Measurements from ENCODE around the gene LMF2. TPM values are rescaled to one million over a fixed set of nuclear protein-coding genes. Genes with fewer than 3 reads are reported as not detected.

Gene LMF2
- total RNA-seq, 2 experiments from 2014 or later, result 49.2 to 50.7 TPM

DNA sequence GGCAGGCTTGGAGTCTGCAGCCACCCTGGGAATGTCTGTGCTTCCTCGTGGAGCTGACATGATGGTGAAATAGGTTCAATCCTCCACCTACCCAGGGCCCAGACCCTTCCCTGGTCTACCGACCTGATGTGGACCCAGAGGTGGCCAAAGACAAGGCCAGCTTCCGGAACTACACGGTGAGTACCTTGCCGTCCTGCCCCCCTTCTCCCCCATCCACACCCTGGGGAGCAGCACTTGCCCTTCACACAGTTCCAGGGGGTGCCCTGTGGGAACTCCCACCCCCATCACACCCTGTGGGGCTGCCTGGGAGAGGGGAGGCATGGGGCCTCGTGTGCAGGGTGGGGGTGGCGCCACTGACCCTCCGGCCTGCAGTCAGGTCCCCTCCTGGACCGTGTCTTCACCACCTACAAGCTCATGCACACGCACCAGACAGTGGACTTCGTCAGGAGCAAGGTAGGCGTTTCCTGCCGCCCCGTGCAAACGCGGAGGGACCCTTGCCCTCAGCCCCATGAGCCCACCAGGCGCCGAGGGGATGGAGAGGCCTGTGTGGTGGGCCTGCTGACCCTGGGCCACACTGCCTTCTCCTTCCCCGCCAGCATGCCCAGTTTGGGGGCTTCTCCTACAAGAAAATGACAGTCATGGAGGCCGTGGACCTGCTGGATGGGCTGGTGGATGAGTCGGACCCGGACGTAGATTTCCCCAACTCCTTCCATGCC is 20.1 kb downstream of the LMF2 start:
- Histone ChIP-seq H2AFZ (ENCODE audit: low read length) (no peak overlapping the region), H3K4me3 (ENCODE audit: low read depth, low read length, poor library complexity, severe bottlenecking) (no peak overlapping the region), H3K9me2 (ENCODE audit: insufficient read depth, low read length) (no peaks in the 10 kb centered on the region), H3K4me2 (ENCODE audit: low read length) (no peak overlapping the region; the same call in 1 of the 2 replicates), H4K20me1 (ENCODE audit: insufficient read depth, low read length) (no peaks in the 10 kb centered on the region), H3K27ac (ENCODE audit: low read depth, low read length, poor library complexity, severe bottlenecking) (no peak overlapping the region), H3K4me1 (ENCODE audit: insufficient read depth, low read length, poor library complexity, severe bottlenecking) (peaks cover 18% of the 10 kb centered on the region), H3K36me3 (ENCODE audit: insufficient read depth, low read length) (no peaks in the 10 kb centered on the region), H3K9me3 (ENCODE audit: low read length) (no peaks in the 10 kb centered on the region), H3K79me2 (ENCODE audit: insufficient read depth, low read depth, low read length) (no peaks in the 10 kb centered on the region)
- no peak for DNase-seq (ENCODE audit: low spot score)
- ChIA-PET POLR2A (no interaction called here), CTCF (ENCODE audit: unreplicated experiment) (no interaction called here)
- intact Hi-C loops (cut with micrococcal nuclease; ENCODE audit: unreplicated experiment), result no loop called here
- no TSS peak for BruUV-seq (replicated peaks)
- TF ChIP-seq, protein P1, sequence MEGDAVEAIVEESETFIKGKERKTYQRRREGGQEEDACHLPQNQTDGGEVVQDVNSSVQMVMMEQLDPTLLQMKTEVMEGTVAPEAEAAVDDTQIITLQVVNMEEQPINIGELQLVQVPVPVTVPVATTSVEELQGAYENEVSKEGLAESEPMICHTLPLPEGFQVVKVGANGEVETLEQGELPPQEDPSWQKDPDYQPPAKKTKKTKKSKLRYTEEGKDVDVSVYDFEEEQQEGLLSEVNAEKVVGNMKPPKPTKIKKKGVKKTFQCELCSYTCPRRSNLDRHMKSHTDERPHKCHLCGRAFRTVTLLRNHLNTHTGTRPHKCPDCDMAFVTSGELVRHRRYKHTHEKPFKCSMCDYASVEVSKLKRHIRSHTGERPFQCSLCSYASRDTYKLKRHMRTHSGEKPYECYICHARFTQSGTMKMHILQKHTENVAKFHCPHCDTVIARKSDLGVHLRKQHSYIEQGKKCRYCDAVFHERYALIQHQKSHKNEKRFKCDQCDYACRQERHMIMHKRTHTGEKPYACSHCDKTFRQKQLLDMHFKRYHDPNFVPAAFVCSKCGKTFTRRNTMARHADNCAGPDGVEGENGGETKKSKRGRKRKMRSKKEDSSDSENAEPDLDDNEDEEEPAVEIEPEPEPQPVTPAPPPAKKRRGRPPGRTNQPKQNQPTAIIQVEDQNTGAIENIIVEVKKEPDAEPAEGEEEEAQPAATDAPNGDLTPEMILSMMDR (conservative IDR thresholded peaks at IDR 0.05; ENCODE audit: low read length), result no peak
- TF ChIP-seq EZH2phosphoT487 (IDR thresholded peaks at IDR 0.05; ENCODE audit: borderline replicate concordance, low read depth, low read length), result no peak

DNA sequence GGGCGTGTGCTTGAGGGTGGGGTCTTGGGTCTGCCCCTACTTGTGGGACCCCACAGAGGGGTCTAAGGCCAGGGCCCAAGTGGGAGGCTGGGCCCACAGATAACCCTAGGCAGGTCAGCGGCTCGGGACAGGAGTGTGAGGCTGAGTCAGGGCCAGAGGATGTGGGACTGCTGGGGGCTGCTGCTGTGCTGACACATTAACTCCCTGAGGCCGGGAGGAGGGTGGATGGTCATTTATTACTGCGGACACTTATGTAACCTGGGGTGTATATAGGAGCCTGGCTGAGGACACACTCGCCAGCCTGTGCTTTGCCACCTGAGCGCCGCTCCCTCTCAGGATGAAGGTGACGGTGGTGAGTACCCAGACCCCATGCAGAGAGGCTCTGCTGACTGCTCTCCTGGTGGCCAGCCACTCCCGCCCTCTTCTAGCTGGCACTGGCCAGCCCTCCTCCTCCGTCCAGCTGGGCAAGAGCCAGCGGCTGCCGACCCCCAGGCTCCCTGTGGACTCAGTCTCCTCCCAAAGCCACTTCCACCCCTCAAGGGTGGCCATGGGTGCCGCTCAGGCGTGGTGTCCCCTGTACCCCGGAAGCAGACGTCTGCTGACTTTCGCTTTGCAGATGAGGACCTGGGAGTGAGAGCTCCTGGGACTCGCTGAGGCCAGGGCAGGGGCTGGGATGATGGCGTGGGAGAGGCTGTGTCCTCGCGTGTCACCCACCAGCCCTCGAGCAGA is 20.8 kb downstream of the LMF2 start, which contains the start of gene MIOX:
Gene MIOX, plus strand, starts transcription at position 299 of the 729 bp plus-strand sequence. Its CDS starts 39 bp downstream, at position 338.
- no peaks in the 10 kb centered on the region for H4K20me1 ChIP-seq (ENCODE audit: insufficient read depth, low read length)
- TF ChIP-seq, protein P1 (conservative IDR thresholded peaks at IDR 0.05; ENCODE audit: low read length), result no peak
- no peak for TF ChIP-seq EZH2phosphoT487 (IDR thresholded peaks at IDR 0.05; ENCODE audit: borderline replicate concordance, low read depth, low read length)
- ChIA-PET POLR2A (no interaction called here), CTCF (ENCODE audit: unreplicated experiment) (no interaction called here)
- H3K9me2 ChIP-seq (ENCODE audit: insufficient read depth, low read length), result no peaks in the 10 kb centered on the region
- H2AFZ ChIP-seq (ENCODE audit: low read length), result no peak within 1 kb of the TSS
- H3K9me3 ChIP-seq (ENCODE audit: low read length), result no peaks in the 10 kb centered on the region
- no peaks in the 10 kb centered on the region for H3K79me2 ChIP-seq (ENCODE audit: insufficient read depth, low read depth, low read length)
- H3K27ac ChIP-seq (ENCODE audit: low read depth, low read length, poor library complexity, severe bottlenecking), result no peak within 1 kb of the TSS
- no TSS peak for BruUV-seq (replicated peaks)
- H3K4me2 ChIP-seq (ENCODE audit: low read length), result no peak within 1 kb of the TSS; the same call in 1 of the 2 replicates
- H3K4me3 ChIP-seq (ENCODE audit: low read depth, low read length, poor library complexity, severe bottlenecking), result no peak within 1 kb of the TSS
- peaks cover 18% of the 10 kb centered on the region for H3K4me1 ChIP-seq (ENCODE audit: insufficient read depth, low read length, poor library complexity, severe bottlenecking)
- no peaks in the 10 kb centered on the region for H3K36me3 ChIP-seq (ENCODE audit: insufficient read depth, low read length)
- intact Hi-C loops (cut with micrococcal nuclease; ENCODE audit: unreplicated experiment), result no loop called here
- DNase-seq (ENCODE audit: low spot score), result no peak

All from OCI-LY7 (cell line).